NT2/D1 (cell line): ENCODE results near the gene NUDT19.
"Not testable (repeated sequence)": the region's sequence is repeated elsewhere in the genome, so short reads cannot be mapped to it uniquely, and the experiment has no call there.

Source experiments
- YY1 ChIP-seq: IDR thresholded peaks from 2 replicates; pipeline ENCODE4 v1.6.1; 2011; ENCODE audit not compliant: insufficient read length, insufficient read depth
- ZNF274 ChIP-seq: IDR thresholded peaks from 2 replicates; pipeline ENCODE4 v1.6.1; 2011; ENCODE audit warnings: mild to moderate bottlenecking, low read depth, low read length

DNA sequence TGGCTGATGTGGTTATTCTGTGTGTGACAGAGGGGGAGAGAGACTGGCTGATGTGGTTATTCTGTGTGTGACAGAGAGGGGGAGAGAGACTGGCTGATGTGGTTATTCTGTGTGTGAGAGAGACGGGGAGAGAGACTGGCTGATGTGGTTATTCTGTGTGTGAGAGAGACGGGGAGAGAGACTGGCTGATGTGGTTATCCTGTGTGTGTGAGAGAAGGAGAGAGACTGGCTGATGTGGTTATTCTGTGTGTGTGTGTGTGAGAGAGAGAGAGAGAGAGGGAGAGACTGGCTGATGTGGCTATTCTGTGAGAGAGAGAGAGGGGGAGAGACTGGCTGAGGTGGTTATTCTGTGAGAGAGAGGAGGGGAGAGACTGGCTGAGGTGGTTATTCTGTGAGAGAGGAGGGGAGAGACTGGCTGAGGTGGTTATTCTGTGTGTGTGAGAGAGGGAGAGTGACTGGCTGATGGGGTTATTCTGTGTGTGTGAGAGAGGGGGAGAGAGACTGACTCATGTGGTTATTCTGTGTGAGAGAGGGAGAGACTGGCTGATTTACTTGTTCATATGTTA is 55.1 kb downstream of the NUDT19 start:
- TF ChIP-seq YY1, ZNF274: not testable (repeated sequence)
